ENCODE data around the gene KIF2B. TPM values are rescaled to one million over a fixed set of nuclear protein-coding genes. Genes with fewer than 3 reads are reported as not detected.

KIF2B gene
- polyA plus RNA-seq, 1 donor from 2014 or later, result not detected

GRCh38 chr17:53818271-53818670, 4.5 kb upstream of the KIF2B start:
- Histone ChIP-seq H3K4me3 (ENCODE audit: low read length) (no peak overlapping the region), H3K4me2 (ENCODE audit: low read length) (no peak overlapping the region), H2AFZ (ENCODE audit: low read depth, low read length) (no peak overlapping the region), H3K9ac (ENCODE audit: low read length) (no peak overlapping the region), H4K20me1 (ENCODE audit: insufficient read depth) (no peaks in the 10 kb centered on the region), H3K36me3 (ENCODE audit: insufficient read depth, low read length) (no peaks in the 10 kb centered on the region), H3F3A (ENCODE audit: insufficient read depth, low read length, poor library complexity, severe bottlenecking) (no peaks in the 10 kb centered on the region), H3K79me2 (replicated peaks; ENCODE audit: insufficient read depth, low read length) (no peaks in the 10 kb centered on the region), H3K27me3 (ENCODE audit: insufficient read depth, low read depth, low read length) (no peaks in the 10 kb centered on the region), H3K27ac (ENCODE audit: low read length) (no peak overlapping the region), H3K9me2 (ENCODE audit: insufficient read depth, low read length) (no peaks in the 10 kb centered on the region), H3K9me3 (ENCODE audit: low read length) (no peaks in the 10 kb centered on the region)
- no peak for TF ChIP-seq SMC3 (conservative IDR thresholded peaks at IDR 0.05; ENCODE audit: poor library complexity)
- no peak for TF ChIP-seq TAF1 (IDR thresholded peaks at IDR 0.05; ENCODE audit: low read depth)
- TF ChIP-seq, protein P1, sequence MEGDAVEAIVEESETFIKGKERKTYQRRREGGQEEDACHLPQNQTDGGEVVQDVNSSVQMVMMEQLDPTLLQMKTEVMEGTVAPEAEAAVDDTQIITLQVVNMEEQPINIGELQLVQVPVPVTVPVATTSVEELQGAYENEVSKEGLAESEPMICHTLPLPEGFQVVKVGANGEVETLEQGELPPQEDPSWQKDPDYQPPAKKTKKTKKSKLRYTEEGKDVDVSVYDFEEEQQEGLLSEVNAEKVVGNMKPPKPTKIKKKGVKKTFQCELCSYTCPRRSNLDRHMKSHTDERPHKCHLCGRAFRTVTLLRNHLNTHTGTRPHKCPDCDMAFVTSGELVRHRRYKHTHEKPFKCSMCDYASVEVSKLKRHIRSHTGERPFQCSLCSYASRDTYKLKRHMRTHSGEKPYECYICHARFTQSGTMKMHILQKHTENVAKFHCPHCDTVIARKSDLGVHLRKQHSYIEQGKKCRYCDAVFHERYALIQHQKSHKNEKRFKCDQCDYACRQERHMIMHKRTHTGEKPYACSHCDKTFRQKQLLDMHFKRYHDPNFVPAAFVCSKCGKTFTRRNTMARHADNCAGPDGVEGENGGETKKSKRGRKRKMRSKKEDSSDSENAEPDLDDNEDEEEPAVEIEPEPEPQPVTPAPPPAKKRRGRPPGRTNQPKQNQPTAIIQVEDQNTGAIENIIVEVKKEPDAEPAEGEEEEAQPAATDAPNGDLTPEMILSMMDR (IDR thresholded peaks at IDR 0.05; ENCODE audit: poor library complexity, severe bottlenecking), result no peak
- TF ChIP-seq EP300 (conservative IDR thresholded peaks at IDR 0.05; ENCODE audit: poor library complexity, severe bottlenecking), result no peak
- TF ChIP-seq RAD21 (conservative IDR thresholded peaks at IDR 0.05), result no peak
- no peak for TF ChIP-seq EZH2 (IDR thresholded peaks at IDR 0.05; ENCODE audit: borderline replicate concordance, insufficient read depth, low read length, poor library complexity, severe bottlenecking)
- TF ChIP-seq POLR2AphosphoS5 (IDR thresholded peaks at IDR 0.05), result no peak
- no peak for TF ChIP-seq MXI1 (conservative IDR thresholded peaks at IDR 0.05; ENCODE audit: poor library complexity, severe bottlenecking)
- no peak for TF ChIP-seq REST (IDR thresholded peaks at IDR 0.05; ENCODE audit: borderline replicate concordance)

DNA sequence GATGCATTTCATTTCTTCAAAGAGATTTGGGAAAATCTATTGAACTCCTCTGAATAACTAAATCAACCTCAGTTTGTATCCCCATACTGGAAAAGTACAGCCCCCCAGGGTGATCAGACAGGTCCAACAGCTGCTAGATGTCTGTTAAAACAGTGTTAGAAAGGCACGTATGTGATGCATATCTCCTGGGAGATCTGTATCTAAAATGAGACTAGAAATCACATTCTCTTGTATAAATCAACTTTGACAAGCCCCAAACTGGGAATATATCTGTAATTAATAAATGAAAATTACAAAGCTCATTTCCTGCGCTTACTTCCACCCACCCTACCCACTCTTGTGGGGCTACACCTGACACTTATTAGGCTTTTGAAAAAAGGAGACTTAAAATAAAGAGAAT, 3.8 kb upstream of the KIF2B start:
- Histone ChIP-seq H4K20me1 (ENCODE audit: insufficient read depth) (no peaks in the 10 kb centered on the region), H3K4me2 (ENCODE audit: low read length) (no peak overlapping the region), H2AFZ (ENCODE audit: low read depth, low read length) (no peak overlapping the region), H3K4me3 (ENCODE audit: low read length) (no peak overlapping the region), H3F3A (ENCODE audit: insufficient read depth, low read length, poor library complexity, severe bottlenecking) (no peaks in the 10 kb centered on the region), H3K27me3 (ENCODE audit: insufficient read depth, low read depth, low read length) (no peaks in the 10 kb centered on the region), H3K9me3 (ENCODE audit: low read length) (no peaks in the 10 kb centered on the region), H3K27ac (ENCODE audit: low read length) (peak overlapping the region; percentile 8), H3K36me3 (ENCODE audit: insufficient read depth, low read length) (no peaks in the 10 kb centered on the region), H3K79me2 (replicated peaks; ENCODE audit: insufficient read depth, low read length) (no peaks in the 10 kb centered on the region), H3K9ac (ENCODE audit: low read length) (no peak overlapping the region), H3K9me2 (ENCODE audit: insufficient read depth, low read length) (no peaks in the 10 kb centered on the region)
- TF ChIP-seq POLR2AphosphoS5 (IDR thresholded peaks at IDR 0.05), result no peak

DNA sequence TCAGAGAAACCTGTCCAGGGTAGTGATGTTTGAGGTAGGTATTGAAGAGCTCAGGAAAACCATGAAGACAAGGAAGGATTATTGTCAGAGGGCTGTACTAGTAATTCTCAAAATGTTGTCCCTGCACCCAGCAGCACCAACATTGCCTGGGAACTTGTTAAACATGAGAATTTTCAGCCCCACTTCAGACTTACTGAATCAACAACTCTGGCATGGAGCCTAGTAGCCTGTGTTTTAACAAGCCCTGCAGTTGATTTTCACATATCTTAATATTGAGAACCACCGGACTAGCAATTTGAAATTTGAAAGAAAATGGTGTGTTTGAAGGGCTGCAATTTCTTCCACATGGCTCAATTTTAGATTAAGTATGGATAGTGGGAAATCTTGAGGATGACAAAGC, 2.8 kb upstream of the KIF2B start:
- H2AFZ ChIP-seq (ENCODE audit: low read depth, low read length), result no peak overlapping the region
- H3F3A ChIP-seq (ENCODE audit: insufficient read depth, low read length, poor library complexity, severe bottlenecking), result no peaks in the 10 kb centered on the region
- H3K9ac ChIP-seq (ENCODE audit: low read length), result no peak overlapping the region
- H3K4me2 ChIP-seq (ENCODE audit: low read length), result no peak overlapping the region
- H3K4me3 ChIP-seq (ENCODE audit: low read length), result no peak overlapping the region
- no peak overlapping the region for H3K27ac ChIP-seq (ENCODE audit: low read length)
- no peaks in the 10 kb centered on the region for H3K27me3 ChIP-seq (ENCODE audit: insufficient read depth, low read depth, low read length)
- no peaks in the 10 kb centered on the region for H3K9me2 ChIP-seq (ENCODE audit: insufficient read depth, low read length)
- TF ChIP-seq MXI1 (conservative IDR thresholded peaks at IDR 0.05; ENCODE audit: poor library complexity, severe bottlenecking) (no peak), EZH2 (IDR thresholded peaks at IDR 0.05; ENCODE audit: borderline replicate concordance, insufficient read depth, low read length, poor library complexity, severe bottlenecking) (no peak), RAD21 (conservative IDR thresholded peaks at IDR 0.05) (no peak), SMC3 (conservative IDR thresholded peaks at IDR 0.05; ENCODE audit: poor library complexity) (no peak), EP300 (conservative IDR thresholded peaks at IDR 0.05; ENCODE audit: poor library complexity, severe bottlenecking) (no peak), POLR2AphosphoS5 (IDR thresholded peaks at IDR 0.05) (no peak), REST (IDR thresholded peaks at IDR 0.05; ENCODE audit: borderline replicate concordance) (no peak), TAF1 (IDR thresholded peaks at IDR 0.05; ENCODE audit: low read depth) (no peak)
- TF ChIP-seq, protein P1 (IDR thresholded peaks at IDR 0.05; ENCODE audit: poor library complexity, severe bottlenecking), result no peak
- no peaks in the 10 kb centered on the region for H4K20me1 ChIP-seq (ENCODE audit: insufficient read depth)
- no peaks in the 10 kb centered on the region for H3K36me3 ChIP-seq (ENCODE audit: insufficient read depth, low read length)
- H3K79me2 ChIP-seq (replicated peaks; ENCODE audit: insufficient read depth, low read length), result no peaks in the 10 kb centered on the region
- no peaks in the 10 kb centered on the region for H3K9me3 ChIP-seq (ENCODE audit: low read length)
